Skeletal muscle satellite cell (primary cell): ENCODE measurements around the gene ZNF407.
"Not testable (repeated sequence)": the region's sequence is repeated elsewhere in the genome, so short reads cannot be mapped to it uniquely, and the experiment has no call there.

Source experiments
- H3K27me3 ChIP-seq: 2 replicates; pipeline ENCODE4 v1.7.0; 2013; ENCODE audit warnings: low read length; ENCODE audit not compliant: control insufficient read depth, insufficient read depth
- H3K36me3 ChIP-seq: 2 replicates; pipeline ENCODE4 v1.7.0; 2013; ENCODE audit warnings: mild to moderate bottlenecking, control low read depth, low read length; ENCODE audit not compliant: insufficient read depth
- H3K4me1 ChIP-seq: 2 replicates; pipeline ENCODE4 v1.7.0; 2013; ENCODE audit warnings: low read length; ENCODE audit not compliant: control insufficient read depth, insufficient read depth
- H3K4me2 ChIP-seq: 2 replicates; pipeline ENCODE4 v1.7.0; 2013; ENCODE audit warnings: mild to moderate bottlenecking, low read length
- H3K4me3 ChIP-seq: 2 replicates; pipeline ENCODE4 v1.7.0; 2013; ENCODE audit warnings: low read length
- H3K9ac ChIP-seq: 2 replicates; pipeline ENCODE4 v1.7.0; 2013; ENCODE audit warnings: mild to moderate bottlenecking, low read depth, low read length, moderate library complexity
- H3K9me3 ChIP-seq: replicated peaks from 2 replicates; pipeline ENCODE4 v1.7.0; 2013; ENCODE audit warnings: mild to moderate bottlenecking, control low read depth, low read length

The ZNF407 gene

GRCh38 chr18:74947875-74948274, 350.2 kb downstream of the ZNF407 start:
- peaks cover 47% of the 10 kb centered on the region for H3K4me1 ChIP-seq
- no peaks in the 10 kb centered on the region for H3K36me3 ChIP-seq
- no peaks in the 10 kb centered on the region for H3K9me3 ChIP-seq
- no peak overlapping the region for H3K4me2 ChIP-seq
- H3K4me3 ChIP-seq: no peak overlapping the region
- H3K9ac ChIP-seq: no peak overlapping the region
- no peaks in the 10 kb centered on the region for H3K27me3 ChIP-seq

GRCh38 chr18:74949611-74950010, 351.9 kb downstream of the ZNF407 start:
- Histone ChIP-seq H3K36me3 (no peaks in the 10 kb centered on the region), H3K27me3 (no peaks in the 10 kb centered on the region), H3K4me3 (no peak overlapping the region), H3K4me1 (peaks cover 47% of the 10 kb centered on the region), H3K4me2 (no peak overlapping the region), H3K9ac (no peak overlapping the region), H3K9me3 (no peaks in the 10 kb centered on the region)

GRCh38 chr18:74950479-74950878, 352.8 kb downstream of the ZNF407 start:
- H3K27me3 ChIP-seq: no peaks in the 10 kb centered on the region
- H3K9ac ChIP-seq: no peak overlapping the region
- H3K4me1 ChIP-seq: peaks cover 47% of the 10 kb centered on the region

GRCh38 chr18:74951165-74951760, 353.6 kb downstream of the ZNF407 start:
- Histone ChIP-seq H3K27me3 (no peaks in the 10 kb centered on the region), H3K4me2 (peak overlapping the region; percentile 45), H3K9ac (peak overlapping the region; percentile 6), H3K4me3 (no peak overlapping the region), H3K36me3 (no peaks in the 10 kb centered on the region), H3K9me3 (no peaks in the 10 kb centered on the region), H3K4me1 (peaks cover 40% of the 10 kb centered on the region)

More at GRCh38 chr18:74950479-74950878, 352.8 kb downstream of the ZNF407 start:
- H3K4me2 ChIP-seq: no peak overlapping the region
- no peaks in the 10 kb centered on the region for H3K9me3 ChIP-seq
- H3K36me3 ChIP-seq: no peaks in the 10 kb centered on the region
- H3K4me3 ChIP-seq: no peak overlapping the region

- Histone ChIP-seq H3K4me2 (no peak overlapping the region), H3K27me3 (no peaks in the 10 kb centered on the region), H3K36me3 (peaks cover 5% of the 10 kb centered on the region), H3K9ac (no peak overlapping the region), H3K4me3 (no peak overlapping the region), H3K9me3 (no peaks in the 10 kb centered on the region), H3K4me1 (no peaks in the 10 kb centered on the region)
These were observed 360.0 kb downstream of the ZNF407 start for GRCh38 chr18:74957588-74958224.

GRCh38 chr18:74959216-74959615, 361.5 kb downstream of the ZNF407 start:
- Histone ChIP-seq H3K4me2 (no peak overlapping the region), H3K36me3 (peaks cover 5% of the 10 kb centered on the region), H3K4me1 (peaks cover 2% of the 10 kb centered on the region), H3K4me3 (no peak overlapping the region), H3K27me3 (no peaks in the 10 kb centered on the region), H3K9me3 (no peaks in the 10 kb centered on the region), H3K9ac (no peak overlapping the region)

GRCh38 chr18:74961596-74961995, 363.9 kb downstream of the ZNF407 start:
- Histone ChIP-seq H3K4me3 (no peak overlapping the region), H3K9me3 (no peaks in the 10 kb centered on the region), H3K4me2 (no peak overlapping the region), H3K27me3 (no peaks in the 10 kb centered on the region), H3K36me3 (peaks cover 5% of the 10 kb centered on the region), H3K4me1 (peaks cover 2% of the 10 kb centered on the region), H3K9ac (no peak overlapping the region)

GRCh38 chr18:74963820-74964446, 366.3 kb downstream of the ZNF407 start:
- H3K36me3 ChIP-seq: no peaks in the 10 kb centered on the region
- peaks cover 2% of the 10 kb centered on the region for H3K4me1 ChIP-seq
- no peak overlapping the region for H3K4me2 ChIP-seq
- H3K27me3 ChIP-seq: no peaks in the 10 kb centered on the region
- H3K9me3 ChIP-seq: no peaks in the 10 kb centered on the region
- H3K9ac ChIP-seq: no peak overlapping the region
- H3K4me3 ChIP-seq: no peak overlapping the region

GRCh38 chr18:74965682-74966081, 368.0 kb downstream of the ZNF407 start:
- Histone ChIP-seq H3K9me3 (no peaks in the 10 kb centered on the region), H3K4me1 (peaks cover 2% of the 10 kb centered on the region)

GRCh38 chr18:74967438-74967837, 369.8 kb downstream of the ZNF407 start:
- H3K4me2 ChIP-seq: no peak overlapping the region
- no peaks in the 10 kb centered on the region for H3K9me3 ChIP-seq
- no peak overlapping the region for H3K4me3 ChIP-seq
- H3K9ac ChIP-seq: no peak overlapping the region
- no peaks in the 10 kb centered on the region for H3K36me3 ChIP-seq
- no peaks in the 10 kb centered on the region for H3K27me3 ChIP-seq
- peaks cover 2% of the 10 kb centered on the region for H3K4me1 ChIP-seq

More at GRCh38 chr18:74965682-74966081, 368.0 kb downstream of the ZNF407 start:
- Histone ChIP-seq H3K36me3 (no peaks in the 10 kb centered on the region), H3K4me3 (no peak overlapping the region), H3K4me2 (no peak overlapping the region), H3K9ac (no peak overlapping the region), H3K27me3 (no peaks in the 10 kb centered on the region)

GRCh38 chr18:74967979-74968378, 370.3 kb downstream of the ZNF407 start:
- no peaks in the 10 kb centered on the region for H3K27me3 ChIP-seq
- no peak overlapping the region for H3K9ac ChIP-seq
- no peaks in the 10 kb centered on the region for H3K9me3 ChIP-seq
- H3K4me3 ChIP-seq: no peak overlapping the region
- H3K36me3 ChIP-seq: no peaks in the 10 kb centered on the region
- no peak overlapping the region for H3K4me2 ChIP-seq
- peaks cover 2% of the 10 kb centered on the region for H3K4me1 ChIP-seq

- H3K27me3 ChIP-seq, H3K4me3 ChIP-seq, H3K36me3 ChIP-seq, H3K9ac ChIP-seq, H3K4me2 ChIP-seq, H3K4me1 ChIP-seq, H3K9me3 ChIP-seq: not testable (repeated sequence)
These were observed 373.7 kb downstream of the ZNF407 start for GRCh38 chr18:74971358-74971757.
